CD4-positive, alpha-beta memory T cell (primary cell): ENCODE data around the gene DCDC2C. TPM values are rescaled to one million over a fixed set of nuclear protein-coding genes. Genes with fewer than 3 reads are reported as not detected.

Source experiments
- CTCF ChIA-PET: fragments of 350-600 bp; sonication (Branson Sonifier 250); formaldehyde crosslinking; loops from one replicate; lab custom pipeline; 2021; ENCODE audit warnings: inconsistent platforms; ENCODE audit not compliant: partially characterized antibody; lab: Charles Lee
- POLR2A ChIA-PET: fragments of 350-600 bp; sonication (Branson Sonifier 250); formaldehyde crosslinking; loops from one replicate; lab custom pipeline; 2021; ENCODE audit not compliant: partially characterized antibody; lab: Charles Lee
- DNase-seq, 5 donors: peaks; one replicate each; pipeline versions ENCODE4 v3.0.0 to v3.0.0-alpha.2; 2020 to 2022; ENCODE audit warnings: mixed read lengths in 1 of 5
- H3K27ac ChIP-seq: one replicate; pipeline ENCODE4 v1.7.0; 2013; ENCODE audit warnings: low read depth, low read length
- H3K27me3 ChIP-seq: 2 replicates; pipeline ENCODE4 v1.7.0; 2013; ENCODE audit warnings: mild to moderate bottlenecking, low read length, moderate library complexity; ENCODE audit not compliant: insufficient read depth
- H3K36me3 ChIP-seq: 2 replicates; pipeline ENCODE4 v1.7.0; 2013; ENCODE audit warnings: mild to moderate bottlenecking, low read length, moderate library complexity; ENCODE audit not compliant: insufficient read depth
- H3K4me1 ChIP-seq: 2 replicates; pipeline ENCODE4 v1.7.0; 2013; ENCODE audit warnings: mild to moderate bottlenecking, low read length, moderate library complexity; ENCODE audit not compliant: insufficient read depth
- H3K4me3 ChIP-seq, 2 donors: one replicate each; pipeline ENCODE4 v1.7.0; 2013; ENCODE audit warnings: low read length in 2 of 2, mild to moderate bottlenecking in 1 of 2
- H3K9me3 ChIP-seq, 2 donors: one replicate each; pipeline ENCODE4 v1.7.0; 2013; ENCODE audit warnings: low read length in 2 of 2, control low read depth in 1 of 2; ENCODE audit not compliant: control insufficient read depth in 1 of 2
- H3K27ac Mint-ChIP-seq, 7 donors: one replicate each; pipeline ENCODE4 v1.8.0; 2020 to 2021; ENCODE audit warnings: mixed read lengths in 7 of 7, mild to moderate bottlenecking in 6 of 7, inconsistent platforms in 3 of 7, moderate library complexity in 3 of 7
- H3K27me3 Mint-ChIP-seq, 2 donors: one replicate each; pipeline ENCODE4 v1.8.0; 2020 to 2021; ENCODE audit warnings: mixed read lengths in 2 of 2
- H3K36me3 Mint-ChIP-seq, 2 donors: one replicate each; pipeline ENCODE4 v1.8.0; 2020 to 2021; ENCODE audit warnings: mixed read lengths in 2 of 2, inconsistent platforms in 1 of 2, mild to moderate bottlenecking in 1 of 2
- H3K4me1 Mint-ChIP-seq, 4 donors: one replicate each; pipeline ENCODE4 v1.8.0; 2020 to 2021; ENCODE audit warnings: mixed read lengths in 4 of 4, mild to moderate bottlenecking in 1 of 4
- H3K4me3 Mint-ChIP-seq, 8 donors: one replicate each; pipeline ENCODE4 v1.8.0; 2020 to 2021; ENCODE audit warnings: mixed read lengths in 8 of 8, mild to moderate bottlenecking in 7 of 8, moderate library complexity in 6 of 8, inconsistent platforms in 3 of 8
- H3K9me3 Mint-ChIP-seq, 8 donors: one replicate each; pipeline ENCODE4 v1.8.0; 2020 to 2021; ENCODE audit warnings: mixed read lengths in 8 of 8, mild to moderate bottlenecking in 5 of 8, inconsistent platforms in 3 of 8, moderate library complexity in 1 of 8
- intact Hi-C: fragments of 100-400 bp; cut with micrococcal nuclease; formaldehyde crosslinking; loops from one replicate; pipeline ENCODE4 v1.15.1; 2023
- polyA plus RNA-seq, 2 donors: library from polyadenylated mRNA; unstranded; fragments of 300-500 nt; fragmentation: Illumina TruSeq; gene quantifications; one replicate each; pipeline ENCODE4 v1.2.3, GENCODE V29; 2021
- total RNA-seq, 2 experiments: library from RNA; stranded (reverse); gene quantifications; one replicate each; pipeline ENCODE4 v1.2.3, GENCODE V29; 2021

Gene DCDC2C
- total and polyA plus RNA-seq, 4 experiments from 2014 or later: not detected

GRCh38 chr2:3703757-3704355 is 481 bp downstream of the DCDC2C start:
- H3K36me3 ChIP-seq: no peaks in the 10 kb centered on the region
- intact Hi-C loops: no loop called here
- no peaks in the 10 kb centered on the region for H3K9me3 ChIP-seq
- Mint-ChIP-seq H3K4me3 (no peak overlapping the region), H3K9me3 (peaks cover 0 to 5% (median 0%) of the 10 kb centered on the region in 8 donors), H3K27ac (no peak overlapping the region), H3K27me3 (peaks cover 28 to 39% of the 10 kb centered on the region in 2 donors), H3K4me1 (peaks cover 0 to 2% (median under 1%) of the 10 kb centered on the region in 4 donors), H3K36me3 (peaks cover 0 to 7% of the 10 kb centered on the region in 2 donors)
- no peaks in the 10 kb centered on the region for H3K27me3 ChIP-seq
- POLR2A ChIA-PET: no interaction called here
- no peak overlapping the region for H3K4me3 ChIP-seq
- CTCF ChIA-PET: no interaction called here
- H3K27ac ChIP-seq: no peak overlapping the region
- DNase-seq: no peak
- no peaks in the 10 kb centered on the region for H3K4me1 ChIP-seq

- ChIA-PET POLR2A (no interaction called here), CTCF (no interaction called here)
- H3K4me1 ChIP-seq: no peaks in the 10 kb centered on the region
- no peak overlapping the region for H3K27ac ChIP-seq
- Mint-ChIP-seq H3K36me3 (peaks cover 0 to 4% of the 10 kb centered on the region in 2 donors), H3K9me3 (no peaks in the 10 kb centered on the region), H3K4me3 (peak overlapping the region in 2 of 8 donors; percentile 9 to 49), H3K4me1 (peaks cover 0 to 2% (median under 1%) of the 10 kb centered on the region in 4 donors), H3K27me3 (peaks cover 28 to 34% of the 10 kb centered on the region in 2 donors), H3K27ac (no peak overlapping the region)
- H3K9me3 ChIP-seq: no peaks in the 10 kb centered on the region
- no peaks in the 10 kb centered on the region for H3K27me3 ChIP-seq
- no peaks in the 10 kb centered on the region for H3K36me3 ChIP-seq
- DNase-seq: no peak
- H3K4me3 ChIP-seq: no peak overlapping the region
- intact Hi-C loops: no loop called here
These were observed 1.3 kb downstream of the DCDC2C start for GRCh38 chr2:3704692-3705091.

- Mint-ChIP-seq H3K36me3 (peaks cover 0 to 4% of the 10 kb centered on the region in 2 donors), H3K9me3 (peaks cover 0 to 3% (median 0%) of the 10 kb centered on the region in 8 donors), H3K27ac (no peak overlapping the region), H3K4me1 (peaks cover 0 to 2% (median under 1%) of the 10 kb centered on the region in 4 donors), H3K4me3 (no peak overlapping the region), H3K27me3 (peaks cover 29 to 32% of the 10 kb centered on the region in 2 donors)
- ChIA-PET CTCF (no interaction called here), POLR2A (no interaction called here)
- intact Hi-C loops: no loop called here
- no peak overlapping the region for H3K27ac ChIP-seq
- no peaks in the 10 kb centered on the region for H3K27me3 ChIP-seq
- H3K9me3 ChIP-seq: no peaks in the 10 kb centered on the region
- no peak for DNase-seq
- no peaks in the 10 kb centered on the region for H3K36me3 ChIP-seq
- no peaks in the 10 kb centered on the region for H3K4me1 ChIP-seq
- H3K4me3 ChIP-seq: no peak overlapping the region
These were observed 2.4 kb downstream of the DCDC2C start for GRCh38 chr2:3705782-3706181.

- Mint-ChIP-seq H3K9me3 (peaks cover 0 to 3% (median 0%) of the 10 kb centered on the region in 8 donors), H3K4me1 (peaks cover 0 to 2% (median under 1%) of the 10 kb centered on the region in 4 donors), H3K27me3 (peaks cover 24 to 29% of the 10 kb centered on the region in 2 donors), H3K27ac (no peak overlapping the region), H3K36me3 (peaks cover 0 to 4% of the 10 kb centered on the region in 2 donors), H3K4me3 (no peak overlapping the region)
- no peaks in the 10 kb centered on the region for H3K27me3 ChIP-seq
- POLR2A ChIA-PET: no interaction called here
- H3K4me1 ChIP-seq: no peaks in the 10 kb centered on the region
- intact Hi-C loops: no loop called here
- H3K4me3 ChIP-seq: no peak overlapping the region
- no peak overlapping the region for H3K27ac ChIP-seq
- CTCF ChIA-PET: no interaction called here
- no peak for DNase-seq
- no peaks in the 10 kb centered on the region for H3K9me3 ChIP-seq
- H3K36me3 ChIP-seq: no peaks in the 10 kb centered on the region
These were observed 3.5 kb downstream of the DCDC2C start for GRCh38 chr2:3706892-3707291.

- intact Hi-C loops: no loop called here
- no peak for DNase-seq
- Mint-ChIP-seq H3K36me3 (peaks cover 0 to 4% of the 10 kb centered on the region in 2 donors), H3K4me3 (no peak overlapping the region), H3K4me1 (peaks cover 0 to 2% (median 0%) of the 10 kb centered on the region in 4 donors), H3K27ac (no peak overlapping the region), H3K9me3 (peaks cover 0 to 3% (median 0%) of the 10 kb centered on the region in 8 donors), H3K27me3 (peaks cover 16 to 21% of the 10 kb centered on the region in 2 donors)
- no peaks in the 10 kb centered on the region for H3K36me3 ChIP-seq
- no peaks in the 10 kb centered on the region for H3K4me1 ChIP-seq
- H3K27me3 ChIP-seq: no peaks in the 10 kb centered on the region
- POLR2A ChIA-PET: no interaction called here
- H3K4me3 ChIP-seq: no peak overlapping the region
- H3K9me3 ChIP-seq: no peaks in the 10 kb centered on the region
- CTCF ChIA-PET: no interaction called here
- no peak overlapping the region for H3K27ac ChIP-seq
These were observed 5.2 kb downstream of the DCDC2C start for GRCh38 chr2:3708576-3708975.

GRCh38 chr2:3709225-3709624 is 5.8 kb downstream of the DCDC2C start:
- Mint-ChIP-seq H3K4me3 (no peak overlapping the region), H3K36me3 (peaks cover 0 to 4% of the 10 kb centered on the region in 2 donors), H3K4me1 (peaks cover 0 to 2% (median 0%) of the 10 kb centered on the region in 4 donors), H3K27ac (no peak overlapping the region), H3K27me3 (peaks cover 16 to 21% of the 10 kb centered on the region in 2 donors), H3K9me3 (peaks cover 0 to 3% (median 0%) of the 10 kb centered on the region in 8 donors)
- no peak overlapping the region for H3K27ac ChIP-seq
- intact Hi-C loops: no loop called here
- no peaks in the 10 kb centered on the region for H3K36me3 ChIP-seq
- ChIA-PET CTCF (no interaction called here), POLR2A (no interaction called here)
- no peak overlapping the region for H3K4me3 ChIP-seq
- no peaks in the 10 kb centered on the region for H3K4me1 ChIP-seq
- DNase-seq: no peak
- H3K9me3 ChIP-seq: no peaks in the 10 kb centered on the region
- H3K27me3 ChIP-seq: no peaks in the 10 kb centered on the region

GRCh38 chr2:3712424-3712823 is 9.0 kb downstream of the DCDC2C start:
- H3K27ac Mint-ChIP-seq: no peak overlapping the region
- no peaks in the 10 kb centered on the region for H3K4me1 Mint-ChIP-seq
- H3K36me3 Mint-ChIP-seq: no peaks in the 10 kb centered on the region
- intact Hi-C loops: no loop called here
- ChIA-PET CTCF (interaction anchor here (1.2 kb wide), 1 partner anchor 16 kb away, joined by 3 read pairs; no protein-coding TSS in a partner anchor), POLR2A (no interaction called here)
- Histone ChIP-seq H3K9me3 (no peaks in the 10 kb centered on the region), H3K27ac (no peak overlapping the region), H3K27me3 (no peaks in the 10 kb centered on the region), H3K36me3 (no peaks in the 10 kb centered on the region), H3K4me3 (no peak overlapping the region), H3K4me1 (no peaks in the 10 kb centered on the region)
- H3K9me3 Mint-ChIP-seq: peaks cover 0 to 3% (median 0%) of the 10 kb centered on the region in 8 donors
- H3K27me3 Mint-ChIP-seq: peaks cover 9 to 11% of the 10 kb centered on the region in 2 donors
- no peak overlapping the region for H3K4me3 Mint-ChIP-seq
- no peak for DNase-seq
